CD8-positive, alpha-beta memory T cell (primary cell): ENCODE results near the gene AFAP1L2. TPM values are rescaled to one million over a fixed set of nuclear protein-coding genes. Genes with fewer than 3 reads are reported as not detected.

ENCODE experiments used
- CTCF ChIA-PET: fragments of 350-600 bp; sonication (Branson Sonifier 250); formaldehyde crosslinking; loops from one replicate; lab custom pipeline; 2021; ENCODE audit warnings: antibody characterized with exemption; lab: Charles Lee
- POLR2A ChIA-PET: fragments of 350-600 bp; sonication (Branson Sonifier 250); formaldehyde crosslinking; loops from one replicate; lab custom pipeline; 2021; ENCODE audit warnings: antibody characterized with exemption; lab: Charles Lee
- DNase-seq, 5 donors: peaks; one replicate each; pipeline versions ENCODE4 v3.0.0 to v3.0.0-alpha.2; 2020 to 2022; ENCODE audit warnings: mixed read lengths in 1 of 5
- H3K27ac ChIP-seq: one replicate; pipeline ENCODE4 v1.7.0; 2013; ENCODE audit warnings: low read depth, mild to moderate bottlenecking, low read length, moderate library complexity
- H3K27me3 ChIP-seq: 2 replicates; pipeline ENCODE4 v1.7.0; 2013; ENCODE audit warnings: low read length, mild to moderate bottlenecking; ENCODE audit not compliant: insufficient read depth, poor library complexity, severe bottlenecking
- H3K36me3 ChIP-seq: 2 replicates; pipeline ENCODE4 v1.7.0; 2013; ENCODE audit warnings: mild to moderate bottlenecking, low read length, moderate library complexity; ENCODE audit not compliant: insufficient read depth
- H3K4me1 ChIP-seq: 2 replicates; pipeline ENCODE4 v1.7.0; 2013; ENCODE audit warnings: mild to moderate bottlenecking, low read length, moderate library complexity; ENCODE audit not compliant: insufficient read depth
- H3K4me3 ChIP-seq: 2 replicates; pipeline ENCODE4 v1.7.0; 2013; ENCODE audit warnings: mild to moderate bottlenecking, low read length
- H3K9me3 ChIP-seq: 2 replicates; pipeline ENCODE4 v1.7.0; 2013; ENCODE audit warnings: mild to moderate bottlenecking, low read length
- H3K27ac Mint-ChIP-seq, 8 donors: one replicate each; pipeline ENCODE4 v1.8.0; 2020 to 2021; ENCODE audit warnings: mixed read lengths in 8 of 8, mild to moderate bottlenecking in 6 of 8, inconsistent platforms in 3 of 8, moderate library complexity in 3 of 8
- H3K27me3 Mint-ChIP-seq, 2 donors: one replicate each; pipeline ENCODE4 v1.8.0; 2020 to 2021; ENCODE audit warnings: mixed read lengths in 2 of 2, mild to moderate bottlenecking in 1 of 2, moderate library complexity in 1 of 2
- H3K36me3 Mint-ChIP-seq, 3 donors: one replicate each; pipeline ENCODE4 v1.8.0; 2020 to 2021; ENCODE audit warnings: mixed read lengths in 3 of 3, inconsistent platforms in 1 of 3, mild to moderate bottlenecking in 1 of 3
- H3K4me1 Mint-ChIP-seq, 3 donors: one replicate each; pipeline ENCODE4 v1.8.0; 2020 to 2021; ENCODE audit warnings: mixed read lengths in 3 of 3, inconsistent platforms in 1 of 3, mild to moderate bottlenecking in 1 of 3
- H3K4me3 Mint-ChIP-seq, 7 donors: one replicate each; pipeline ENCODE4 v1.8.0; 2020 to 2021; ENCODE audit warnings: mixed read lengths in 7 of 7, mild to moderate bottlenecking in 6 of 7, moderate library complexity in 4 of 7, inconsistent platforms in 2 of 7
- H3K9me3 Mint-ChIP-seq, 5 donors: one replicate each; pipeline ENCODE4 v1.8.0; 2020 to 2022; ENCODE audit warnings: mixed read lengths in 5 of 5, mild to moderate bottlenecking in 3 of 5, moderate library complexity in 2 of 5, inconsistent platforms in 1 of 5
- polyA plus RNA-seq: library from polyadenylated mRNA; unstranded; fragments of 300-500 nt; fragmentation: Illumina TruSeq; gene quantifications from one replicate; pipeline ENCODE4 v1.2.3, GENCODE V29; 2021
- total RNA-seq, 2 experiments: library from RNA; stranded (reverse); gene quantifications; one replicate each; pipeline ENCODE4 v1.2.3, GENCODE V29; 2021

AFAP1L2 gene
- total and polyA plus RNA-seq, 3 experiments from 2014 or later = 1.6 to 2.9 (median 2.5) TPM

- DNase-seq = no peak
- no peaks in the 10 kb centered on the region for H3K36me3 ChIP-seq
- no peak overlapping the region for H3K27ac Mint-ChIP-seq
- peaks cover 2 to 3% of the 10 kb centered on the region in 2 donors for H3K27me3 Mint-ChIP-seq
- H3K4me3 Mint-ChIP-seq = no peak overlapping the region
- H3K4me1 ChIP-seq = no peaks in the 10 kb centered on the region
- ChIA-PET CTCF (interaction anchor here (1.4 kb wide), 1 partner anchor 8 kb away, joined by 6 read pairs; no protein-coding TSS in a partner anchor), POLR2A (no interaction called here)
- peaks cover 0 to 2% (median 0%) of the 10 kb centered on the region in 3 donors for H3K36me3 Mint-ChIP-seq
- H3K27ac ChIP-seq = no peak overlapping the region
- no peak overlapping the region for H3K4me3 ChIP-seq
- H3K9me3 Mint-ChIP-seq = no peaks in the 10 kb centered on the region
- H3K9me3 ChIP-seq = no peaks in the 10 kb centered on the region
- H3K4me1 Mint-ChIP-seq = peaks cover 0 to 2% (median 0%) of the 10 kb centered on the region in 3 donors
- H3K27me3 ChIP-seq = no peaks in the 10 kb centered on the region
Observed at GRCh38 chr10:114311496-114312209, 92.6 kb downstream of the AFAP1L2 start.

DNA sequence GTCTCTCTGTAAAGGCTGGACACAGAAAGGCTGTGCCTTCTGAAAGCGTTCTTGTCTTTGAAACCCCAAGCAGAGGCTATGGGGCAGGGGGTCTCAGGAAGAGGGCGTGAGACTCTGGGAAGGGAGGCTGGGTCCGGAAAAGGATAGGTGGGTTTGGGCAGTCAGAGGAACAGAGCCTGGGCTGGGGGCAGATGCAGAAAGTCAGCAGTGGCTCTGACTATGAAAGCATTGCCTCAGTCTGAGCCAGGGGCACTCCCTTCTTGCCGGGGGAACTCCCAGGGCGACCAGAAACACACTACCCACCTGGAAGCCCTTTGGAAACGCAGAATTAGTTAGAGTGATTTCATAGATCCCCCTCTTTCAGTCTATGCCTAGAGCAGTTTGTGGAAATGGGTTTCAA is 93.3 kb downstream of the AFAP1L2 start:
- peaks cover 0 to 3% of the 10 kb centered on the region in 2 donors for H3K27me3 Mint-ChIP-seq
- H3K4me3 Mint-ChIP-seq = no peak overlapping the region
- no peak overlapping the region for H3K27ac Mint-ChIP-seq
- no peak for DNase-seq
- Histone ChIP-seq H3K27ac (no peak overlapping the region), H3K4me3 (no peak overlapping the region), H3K9me3 (no peaks in the 10 kb centered on the region), H3K27me3 (no peaks in the 10 kb centered on the region), H3K4me1 (no peaks in the 10 kb centered on the region), H3K36me3 (no peaks in the 10 kb centered on the region)
- peaks cover 0 to 2% (median 0%) of the 10 kb centered on the region in 3 donors for H3K4me1 Mint-ChIP-seq
- peaks cover 0 to 2% (median 0%) of the 10 kb centered on the region in 3 donors for H3K36me3 Mint-ChIP-seq
- ChIA-PET CTCF (no interaction called here), POLR2A (no interaction called here)
- H3K9me3 Mint-ChIP-seq = no peaks in the 10 kb centered on the region

- H3K27me3 Mint-ChIP-seq = no peaks in the 10 kb centered on the region
- no peak overlapping the region for H3K4me3 Mint-ChIP-seq
- Histone ChIP-seq H3K27me3 (no peaks in the 10 kb centered on the region), H3K27ac (no peak overlapping the region), H3K4me1 (no peaks in the 10 kb centered on the region), H3K36me3 (no peaks in the 10 kb centered on the region), H3K4me3 (no peak overlapping the region), H3K9me3 (no peaks in the 10 kb centered on the region)
- DNase-seq = no peak
- H3K36me3 Mint-ChIP-seq = peaks cover 0 to 2% (median 0%) of the 10 kb centered on the region in 3 donors
- H3K27ac Mint-ChIP-seq = no peak overlapping the region
- CTCF ChIA-PET = no interaction called here
- H3K9me3 Mint-ChIP-seq = no peaks in the 10 kb centered on the region
- peaks cover 0 to 2% (median 0%) of the 10 kb centered on the region in 3 donors for H3K4me1 Mint-ChIP-seq
- POLR2A ChIA-PET = interaction anchor here (0.6 kb wide), 1 partner anchor 247 kb away, joined by 3 read pairs; no protein-coding TSS in a partner anchor
Observed at GRCh38 chr10:114310346-114310745, 94.0 kb downstream of the AFAP1L2 start.

DNA sequence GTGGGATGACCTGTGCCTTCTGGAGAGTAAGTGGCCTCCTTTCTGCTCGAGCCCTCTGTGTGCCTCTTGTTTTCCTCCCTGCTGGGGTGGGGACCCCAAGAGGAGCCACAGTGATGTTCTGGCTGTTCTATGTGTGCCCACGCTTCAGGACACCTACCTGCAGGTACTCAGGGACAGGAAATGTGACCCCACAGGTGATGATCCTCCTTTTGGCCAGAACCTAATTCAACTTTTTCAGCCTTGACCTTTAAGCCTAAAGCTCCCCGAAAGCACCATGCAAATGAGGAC is 95.0 kb downstream of the AFAP1L2 start:
- H3K36me3 Mint-ChIP-seq = peaks cover 0 to 2% (median 2%) of the 10 kb centered on the region in 3 donors
- Histone ChIP-seq H3K27ac (no peak overlapping the region), H3K4me1 (no peaks in the 10 kb centered on the region), H3K36me3 (no peaks in the 10 kb centered on the region), H3K4me3 (no peak overlapping the region), H3K9me3 (no peaks in the 10 kb centered on the region), H3K27me3 (no peaks in the 10 kb centered on the region)
- peak overlapping the region in 1 of 8 donors; percentile 73 for H3K27ac Mint-ChIP-seq
- H3K4me1 Mint-ChIP-seq = peaks cover 2 to 6% (median 5%) of the 10 kb centered on the region in 3 donors
- POLR2A ChIA-PET = no interaction called here
- no peaks in the 10 kb centered on the region for H3K27me3 Mint-ChIP-seq
- no peak for DNase-seq
- H3K4me3 Mint-ChIP-seq = peak overlapping the region in 1 of 7 donors; percentile 32
- no peaks in the 10 kb centered on the region for H3K9me3 Mint-ChIP-seq
- CTCF ChIA-PET = no interaction called here

- CTCF ChIA-PET = interaction anchor here (1.4 kb wide), 1 partner anchor 8 kb away, joined by 3 read pairs; no protein-coding TSS in a partner anchor
Observed at GRCh38 chr10:114308531-114309363, 95.6 kb downstream of the AFAP1L2 start.

GRCh38 chr10:114307731-114308130 is 96.6 kb downstream of the AFAP1L2 start:
- no peak overlapping the region for H3K27ac ChIP-seq
- ChIA-PET CTCF (interaction anchor here (1.4 to 2.0 kb wide), 2 partner anchors 9 to 164 kb away, joined by 3 to 5 read pairs; no protein-coding TSS in a partner anchor), POLR2A (no interaction called here)
- no peaks in the 10 kb centered on the region for H3K9me3 ChIP-seq
- peak overlapping the region in 1 of 7 donors; percentile 24 for H3K4me3 Mint-ChIP-seq
- H3K27ac Mint-ChIP-seq = peak overlapping the region in 1 of 8 donors; percentile 21
- H3K9me3 Mint-ChIP-seq = no peaks in the 10 kb centered on the region
- H3K36me3 ChIP-seq = no peaks in the 10 kb centered on the region
- peaks cover 10 to 13% (median 13%) of the 10 kb centered on the region in 3 donors for H3K4me1 Mint-ChIP-seq
- no peaks in the 10 kb centered on the region for H3K27me3 ChIP-seq
- no peak for DNase-seq
- H3K4me3 ChIP-seq = no peak overlapping the region
- peaks cover 0 to 3% (median 0%) of the 10 kb centered on the region in 3 donors for H3K36me3 Mint-ChIP-seq
- no peaks in the 10 kb centered on the region for H3K27me3 Mint-ChIP-seq
- H3K4me1 ChIP-seq = peaks cover 6% of the 10 kb centered on the region

More at GRCh38 chr10:114308531-114309363, 95.6 kb downstream of the AFAP1L2 start:
- Histone ChIP-seq H3K4me1 (peaks cover 4% of the 10 kb centered on the region), H3K27me3 (no peaks in the 10 kb centered on the region), H3K36me3 (no peaks in the 10 kb centered on the region), H3K4me3 (no peak overlapping the region), H3K27ac (no peak overlapping the region), H3K9me3 (no peaks in the 10 kb centered on the region)
- Mint-ChIP-seq H3K36me3 (peaks cover 0 to 3% (median 0%) of the 10 kb centered on the region in 3 donors), H3K4me1 (peaks cover 7 to 10% (median 10%) of the 10 kb centered on the region in 3 donors), H3K27me3 (no peaks in the 10 kb centered on the region), H3K4me3 (peak overlapping the region in 1 of 7 donors; percentile 32), H3K27ac (peak overlapping the region in 1 of 8 donors; percentile 17), H3K9me3 (no peaks in the 10 kb centered on the region)
- POLR2A ChIA-PET = no interaction called here
- no peak for DNase-seq

DNA sequence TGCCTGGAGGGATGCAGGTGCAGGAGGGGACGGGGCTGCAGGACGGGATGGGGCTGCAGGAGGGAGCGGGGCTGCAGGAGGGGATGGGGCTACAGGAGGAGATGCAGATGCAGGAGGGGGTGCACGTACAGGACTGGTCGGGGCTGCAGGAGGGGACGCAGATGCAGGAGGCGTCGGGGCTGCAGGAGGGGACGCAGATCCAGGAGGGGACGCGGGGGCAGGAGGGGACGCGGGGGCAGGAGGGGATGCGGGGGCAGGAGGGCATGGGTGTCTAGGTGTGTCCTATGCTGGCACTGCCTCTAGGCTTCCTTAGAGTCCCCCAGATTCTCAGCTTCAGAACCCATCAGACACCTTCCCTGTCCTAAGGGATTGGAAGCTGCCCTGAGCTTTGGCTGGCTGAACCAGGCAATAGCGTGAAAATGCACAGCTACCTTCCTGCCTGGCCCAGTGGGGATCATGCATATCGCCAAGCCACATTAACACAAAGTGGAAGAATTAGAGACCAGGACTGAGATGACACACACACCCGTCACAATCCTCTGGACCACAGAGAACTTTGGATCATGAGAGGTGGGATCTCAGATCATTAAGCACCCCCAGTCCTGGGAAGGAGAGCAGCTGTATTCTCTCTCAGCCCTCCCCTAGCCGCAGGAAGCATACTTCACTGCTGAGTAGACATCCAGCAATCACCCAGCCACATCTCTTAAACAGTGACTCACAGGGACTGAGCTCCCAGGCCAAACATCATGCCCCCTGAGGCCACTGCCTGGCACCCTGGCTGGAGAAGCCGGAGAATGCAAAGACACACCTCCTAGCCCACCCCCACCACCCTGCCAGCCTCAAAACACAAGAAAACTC is 98.0 kb downstream of the AFAP1L2 start:
- Mint-ChIP-seq H3K27ac (peak overlapping the region in 1 of 8 donors; percentile 21), H3K36me3 (peaks cover 0 to 8% (median 0%) of the 10 kb centered on the region in 3 donors), H3K4me1 (peaks cover 10 to 13% (median 13%) of the 10 kb centered on the region in 3 donors), H3K27me3 (no peaks in the 10 kb centered on the region), H3K9me3 (no peaks in the 10 kb centered on the region), H3K4me3 (peak overlapping the region in 6 of 7 donors; percentile 8 to 91 (median 48))
- no peak for DNase-seq
- Histone ChIP-seq H3K4me3 (no peak overlapping the region), H3K27ac (no peak overlapping the region), H3K27me3 (no peaks in the 10 kb centered on the region), H3K4me1 (peaks cover 6% of the 10 kb centered on the region), H3K9me3 (no peaks in the 10 kb centered on the region), H3K36me3 (no peaks in the 10 kb centered on the region)
- ChIA-PET CTCF (interaction anchor here (2.0 kb wide), 1 partner anchor 165 kb away, joined by 5 read pairs; no protein-coding TSS in a partner anchor), POLR2A (no interaction called here)
